CD8-positive, alpha-beta memory T cell (primary cell): ENCODE data around the gene HS3ST1. TPM values are rescaled to one million over a fixed set of nuclear protein-coding genes. Genes with fewer than 3 reads are reported as not detected.

Source experiments
- CTCF ChIA-PET: fragments of 350-600 bp; sonication (Branson Sonifier 250); formaldehyde crosslinking; loops from one replicate; lab custom pipeline; 2021; ENCODE audit warnings: antibody characterized with exemption; lab: Charles Lee
- POLR2A ChIA-PET: fragments of 350-600 bp; sonication (Branson Sonifier 250); formaldehyde crosslinking; loops from one replicate; lab custom pipeline; 2021; ENCODE audit warnings: antibody characterized with exemption; lab: Charles Lee
- DNase-seq, 5 donors: peaks; one replicate each; pipeline versions ENCODE4 v3.0.0 to v3.0.0-alpha.2; 2020 to 2022; ENCODE audit warnings: mixed read lengths in 1 of 5
- H3K27ac ChIP-seq: one replicate; pipeline ENCODE4 v1.7.0; 2013; ENCODE audit warnings: low read depth, mild to moderate bottlenecking, low read length, moderate library complexity
- H3K27me3 ChIP-seq: 2 replicates; pipeline ENCODE4 v1.7.0; 2013; ENCODE audit warnings: low read length, mild to moderate bottlenecking; ENCODE audit not compliant: insufficient read depth, poor library complexity, severe bottlenecking
- H3K36me3 ChIP-seq: 2 replicates; pipeline ENCODE4 v1.7.0; 2013; ENCODE audit warnings: mild to moderate bottlenecking, low read length, moderate library complexity; ENCODE audit not compliant: insufficient read depth
- H3K4me1 ChIP-seq: 2 replicates; pipeline ENCODE4 v1.7.0; 2013; ENCODE audit warnings: mild to moderate bottlenecking, low read length, moderate library complexity; ENCODE audit not compliant: insufficient read depth
- H3K4me3 ChIP-seq: 2 replicates; pipeline ENCODE4 v1.7.0; 2013; ENCODE audit warnings: mild to moderate bottlenecking, low read length
- H3K9me3 ChIP-seq: 2 replicates; pipeline ENCODE4 v1.7.0; 2013; ENCODE audit warnings: mild to moderate bottlenecking, low read length
- H3K27ac Mint-ChIP-seq, 8 donors: one replicate each; pipeline ENCODE4 v1.8.0; 2020 to 2021; ENCODE audit warnings: mixed read lengths in 8 of 8, mild to moderate bottlenecking in 6 of 8, inconsistent platforms in 3 of 8, moderate library complexity in 3 of 8
- H3K27me3 Mint-ChIP-seq, 2 donors: one replicate each; pipeline ENCODE4 v1.8.0; 2020 to 2021; ENCODE audit warnings: mixed read lengths in 2 of 2, mild to moderate bottlenecking in 1 of 2, moderate library complexity in 1 of 2
- H3K36me3 Mint-ChIP-seq, 3 donors: one replicate each; pipeline ENCODE4 v1.8.0; 2020 to 2021; ENCODE audit warnings: mixed read lengths in 3 of 3, inconsistent platforms in 1 of 3, mild to moderate bottlenecking in 1 of 3
- H3K4me1 Mint-ChIP-seq, 3 donors: one replicate each; pipeline ENCODE4 v1.8.0; 2020 to 2021; ENCODE audit warnings: mixed read lengths in 3 of 3, inconsistent platforms in 1 of 3, mild to moderate bottlenecking in 1 of 3
- H3K4me3 Mint-ChIP-seq, 7 donors: one replicate each; pipeline ENCODE4 v1.8.0; 2020 to 2021; ENCODE audit warnings: mixed read lengths in 7 of 7, mild to moderate bottlenecking in 6 of 7, moderate library complexity in 4 of 7, inconsistent platforms in 2 of 7
- H3K9me3 Mint-ChIP-seq, 5 donors: one replicate each; pipeline ENCODE4 v1.8.0; 2020 to 2022; ENCODE audit warnings: mixed read lengths in 5 of 5, mild to moderate bottlenecking in 3 of 5, moderate library complexity in 2 of 5, inconsistent platforms in 1 of 5
- polyA plus RNA-seq: library from polyadenylated mRNA; unstranded; fragments of 300-500 nt; fragmentation: Illumina TruSeq; gene quantifications from one replicate; pipeline ENCODE4 v1.2.3, GENCODE V29; 2021
- total RNA-seq, 2 experiments: library from RNA; stranded (reverse); gene quantifications; one replicate each; pipeline ENCODE4 v1.2.3, GENCODE V29; 2021

HS3ST1 gene
- total and polyA plus RNA-seq, 3 experiments from 2014 or later = 0.07 to 0.35 TPM; not detected in 1

DNA sequence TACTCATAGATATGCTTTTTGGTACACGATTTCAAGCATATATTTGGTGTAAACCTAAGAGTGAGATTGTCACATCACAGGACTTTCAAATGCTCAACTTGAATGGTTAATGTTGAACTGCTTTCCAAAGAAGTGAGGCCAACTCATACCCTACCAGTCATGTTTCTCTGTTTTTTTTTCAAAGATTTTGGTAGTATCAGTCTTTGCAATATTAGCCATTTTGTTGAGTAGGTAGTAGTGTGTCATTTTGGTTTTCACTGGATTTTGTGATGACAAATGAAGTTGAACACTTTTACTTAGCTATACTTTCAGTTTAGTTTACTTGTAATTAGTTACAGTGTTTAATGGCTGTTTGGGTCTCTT, 12.5 kb upstream of the HS3ST1 start:
- Histone ChIP-seq H3K27ac (no peak overlapping the region), H3K9me3 (no peaks in the 10 kb centered on the region), H3K4me3 (no peak overlapping the region), H3K4me1 (no peaks in the 10 kb centered on the region), H3K27me3 (no peaks in the 10 kb centered on the region), H3K36me3 (no peaks in the 10 kb centered on the region)
- POLR2A ChIA-PET = no interaction called here
- CTCF ChIA-PET = no interaction called here
- no peaks in the 10 kb centered on the region for H3K36me3 Mint-ChIP-seq
- H3K4me1 Mint-ChIP-seq = no peaks in the 10 kb centered on the region
- H3K4me3 Mint-ChIP-seq = no peak overlapping the region
- no peaks in the 10 kb centered on the region for H3K9me3 Mint-ChIP-seq
- no peak for DNase-seq
- H3K27ac Mint-ChIP-seq = no peak overlapping the region
- no peaks in the 10 kb centered on the region for H3K27me3 Mint-ChIP-seq

DNA sequence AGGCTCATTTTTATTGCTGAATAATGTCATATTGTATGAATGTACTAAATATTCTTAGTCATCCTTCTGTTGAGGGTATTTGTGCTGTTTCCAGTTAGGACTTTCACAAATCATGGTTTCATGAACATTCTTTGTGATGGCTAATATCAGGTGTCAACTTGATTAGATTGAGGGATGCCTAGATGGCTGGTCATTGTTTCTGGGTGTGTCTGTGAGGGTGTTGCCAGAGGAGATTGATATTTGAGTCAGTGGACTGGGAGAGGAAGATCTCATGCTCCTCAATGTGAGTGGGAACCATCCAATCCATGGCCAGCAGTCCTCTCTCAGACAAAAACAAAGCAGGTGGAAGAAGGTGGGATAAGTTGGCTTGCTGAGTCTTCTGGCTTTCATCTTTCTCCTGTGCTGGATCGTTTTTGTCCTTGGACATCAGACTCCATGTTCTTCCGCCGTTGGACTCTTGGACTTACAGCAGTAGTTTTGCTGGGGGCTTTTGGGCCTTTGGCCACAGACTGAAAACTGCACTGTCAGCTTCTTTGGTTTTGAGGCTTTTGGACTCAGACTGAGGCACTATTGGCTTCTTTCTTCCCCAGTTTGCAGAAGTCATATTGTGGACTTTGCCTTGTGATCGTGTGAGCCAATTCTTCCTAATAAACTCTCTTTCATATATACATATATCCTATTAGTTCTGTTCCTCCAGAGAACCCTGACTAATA, 11.9 kb upstream of the HS3ST1 start:
- ChIA-PET POLR2A (no interaction called here), CTCF (no interaction called here)
- Histone ChIP-seq H3K36me3 (no peaks in the 10 kb centered on the region), H3K9me3 (no peaks in the 10 kb centered on the region), H3K27me3 (no peaks in the 10 kb centered on the region), H3K4me3 (no peak overlapping the region), H3K4me1 (no peaks in the 10 kb centered on the region), H3K27ac (no peak overlapping the region)
- Mint-ChIP-seq H3K27ac (no peak overlapping the region), H3K4me1 (no peaks in the 10 kb centered on the region), H3K9me3 (no peaks in the 10 kb centered on the region), H3K27me3 (no peaks in the 10 kb centered on the region), H3K36me3 (no peaks in the 10 kb centered on the region), H3K4me3 (no peak overlapping the region)
- no peak for DNase-seq

DNA sequence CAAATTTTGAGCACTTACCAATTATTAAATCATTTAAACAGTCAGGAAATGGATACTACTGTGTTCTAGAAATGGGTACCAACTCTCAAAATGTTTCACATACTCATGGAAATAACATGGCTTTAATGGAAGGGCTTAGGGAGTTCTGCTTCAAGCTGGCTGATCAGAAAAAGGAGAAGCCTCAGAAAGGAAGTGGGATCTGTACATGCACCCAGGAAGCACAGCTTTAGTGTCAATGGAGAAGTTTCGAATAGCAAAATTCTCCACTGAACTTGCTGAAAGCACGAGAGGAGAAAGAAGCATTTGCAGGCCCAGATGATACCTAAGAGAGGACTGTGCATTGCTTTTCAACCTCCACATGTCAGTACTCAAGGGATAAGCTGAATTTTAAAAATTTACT, 11.1 kb upstream of the HS3ST1 start:
- H3K27me3 Mint-ChIP-seq = no peaks in the 10 kb centered on the region
- H3K4me1 Mint-ChIP-seq = no peaks in the 10 kb centered on the region
- ChIA-PET CTCF (no interaction called here), POLR2A (no interaction called here)
- DNase-seq = no peak
- no peak overlapping the region for H3K4me3 Mint-ChIP-seq
- H3K4me1 ChIP-seq = no peaks in the 10 kb centered on the region
- H3K36me3 ChIP-seq = no peaks in the 10 kb centered on the region
- no peaks in the 10 kb centered on the region for H3K36me3 Mint-ChIP-seq
- H3K27me3 ChIP-seq = no peaks in the 10 kb centered on the region
- peak overlapping the region in 1 of 8 donors; percentile 30 for H3K27ac Mint-ChIP-seq
- H3K9me3 ChIP-seq = no peaks in the 10 kb centered on the region
- H3K27ac ChIP-seq = no peak overlapping the region
- no peak overlapping the region for H3K4me3 ChIP-seq
- no peaks in the 10 kb centered on the region for H3K9me3 Mint-ChIP-seq

DNA sequence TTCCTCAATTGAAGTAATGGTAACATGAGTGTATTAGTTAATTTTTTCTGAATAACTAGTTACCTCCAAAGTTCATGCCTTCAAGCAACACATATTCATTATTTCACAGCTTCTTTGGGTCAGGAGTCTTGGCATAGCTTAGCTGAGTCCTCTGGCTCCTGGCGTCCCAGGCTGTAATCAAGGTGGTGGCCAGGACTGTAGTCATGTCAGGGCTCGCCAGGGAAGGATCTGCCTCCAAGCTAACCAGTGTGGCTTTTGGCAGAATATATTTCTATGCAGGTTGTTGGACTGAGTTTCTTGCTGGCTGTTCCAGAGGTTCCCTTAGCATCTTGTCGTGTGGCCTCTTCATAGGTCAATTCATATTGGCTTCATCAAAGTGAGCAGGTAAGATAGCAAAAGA, 10.0 kb upstream of the HS3ST1 start:
- H3K9me3 Mint-ChIP-seq = no peaks in the 10 kb centered on the region
- H3K27ac Mint-ChIP-seq = no peak overlapping the region
- no peaks in the 10 kb centered on the region for H3K4me1 Mint-ChIP-seq
- no peaks in the 10 kb centered on the region for H3K9me3 ChIP-seq
- H3K36me3 ChIP-seq = no peaks in the 10 kb centered on the region
- no peak overlapping the region for H3K4me3 ChIP-seq
- H3K4me3 Mint-ChIP-seq = no peak overlapping the region
- no peaks in the 10 kb centered on the region for H3K4me1 ChIP-seq
- POLR2A ChIA-PET = no interaction called here
- no peak overlapping the region for H3K27ac ChIP-seq
- H3K27me3 ChIP-seq = no peaks in the 10 kb centered on the region
- no peaks in the 10 kb centered on the region for H3K36me3 Mint-ChIP-seq
- no peaks in the 10 kb centered on the region for H3K27me3 Mint-ChIP-seq
- CTCF ChIA-PET = no interaction called here
- DNase-seq = no peak

DNA sequence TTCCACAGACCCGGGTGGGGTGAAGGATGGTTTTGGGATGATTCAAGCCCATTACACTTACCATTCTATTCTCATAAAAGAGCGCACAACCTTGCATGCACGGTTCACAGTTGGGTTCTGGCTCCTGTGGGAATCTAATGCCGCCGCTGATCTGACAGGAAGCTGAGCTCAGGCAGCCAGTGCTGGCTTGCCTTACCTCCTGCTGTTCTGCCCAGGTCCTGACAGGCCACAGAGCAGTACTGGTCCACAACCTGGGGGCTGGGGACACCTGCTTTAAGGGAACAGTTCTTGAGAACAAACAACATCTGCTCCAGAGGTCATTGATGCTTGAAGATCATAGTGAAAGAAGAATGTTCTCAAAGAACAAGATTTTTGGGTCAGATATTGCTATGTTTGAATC, 8.0 kb upstream of the HS3ST1 start:
- no peaks in the 10 kb centered on the region for H3K4me1 ChIP-seq
- H3K9me3 ChIP-seq = no peaks in the 10 kb centered on the region
- ChIA-PET POLR2A (no interaction called here), CTCF (interaction anchor here (2.0 kb wide), 1 partner anchor 12 kb away, joined by 6 read pairs; no protein-coding TSS in a partner anchor)
- no peak overlapping the region for H3K4me3 ChIP-seq
- no peaks in the 10 kb centered on the region for H3K36me3 ChIP-seq
- no peaks in the 10 kb centered on the region for H3K27me3 ChIP-seq
- Mint-ChIP-seq H3K4me3 (no peak overlapping the region), H3K4me1 (no peaks in the 10 kb centered on the region), H3K27me3 (peaks cover 4 to 10% of the 10 kb centered on the region in 2 donors), H3K36me3 (no peaks in the 10 kb centered on the region), H3K9me3 (no peaks in the 10 kb centered on the region), H3K27ac (no peak overlapping the region)
- no peak overlapping the region for H3K27ac ChIP-seq
- no peak for DNase-seq

DNA sequence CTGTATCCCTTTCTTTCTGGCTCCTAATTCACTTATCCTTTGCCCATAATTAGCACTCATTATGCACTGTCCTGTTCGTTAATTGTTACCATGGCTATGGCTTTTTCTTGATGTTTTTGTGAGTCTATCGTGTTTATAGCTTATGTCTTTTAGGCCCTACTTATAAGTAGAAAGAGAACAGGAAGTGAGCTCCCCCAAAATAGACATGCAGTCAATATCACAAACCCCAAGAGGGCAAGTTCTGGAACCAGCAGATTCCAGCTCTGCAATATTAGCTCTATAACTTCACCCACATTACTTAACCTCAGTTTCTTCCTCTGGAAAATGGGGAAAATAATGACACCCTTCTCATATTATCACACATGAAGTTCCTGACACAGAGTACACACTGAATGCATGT, 7.4 kb upstream of the HS3ST1 start:
- ChIA-PET POLR2A (no interaction called here), CTCF (interaction anchor here (1.6 to 2.0 kb wide), 2 partner anchors 10 to 12 kb away, joined by 3 to 6 read pairs; no protein-coding TSS in a partner anchor)
- no peaks in the 10 kb centered on the region for H3K27me3 ChIP-seq
- no peaks in the 10 kb centered on the region for H3K4me1 Mint-ChIP-seq
- H3K4me1 ChIP-seq = no peaks in the 10 kb centered on the region
- no peaks in the 10 kb centered on the region for H3K9me3 ChIP-seq
- H3K27me3 Mint-ChIP-seq = peaks cover 4 to 16% of the 10 kb centered on the region in 2 donors
- H3K27ac ChIP-seq = no peak overlapping the region
- DNase-seq = no peak
- H3K36me3 ChIP-seq = no peaks in the 10 kb centered on the region
- H3K36me3 Mint-ChIP-seq = no peaks in the 10 kb centered on the region
- no peak overlapping the region for H3K27ac Mint-ChIP-seq
- no peaks in the 10 kb centered on the region for H3K9me3 Mint-ChIP-seq
- H3K4me3 ChIP-seq = no peak overlapping the region
- no peak overlapping the region for H3K4me3 Mint-ChIP-seq

DNA sequence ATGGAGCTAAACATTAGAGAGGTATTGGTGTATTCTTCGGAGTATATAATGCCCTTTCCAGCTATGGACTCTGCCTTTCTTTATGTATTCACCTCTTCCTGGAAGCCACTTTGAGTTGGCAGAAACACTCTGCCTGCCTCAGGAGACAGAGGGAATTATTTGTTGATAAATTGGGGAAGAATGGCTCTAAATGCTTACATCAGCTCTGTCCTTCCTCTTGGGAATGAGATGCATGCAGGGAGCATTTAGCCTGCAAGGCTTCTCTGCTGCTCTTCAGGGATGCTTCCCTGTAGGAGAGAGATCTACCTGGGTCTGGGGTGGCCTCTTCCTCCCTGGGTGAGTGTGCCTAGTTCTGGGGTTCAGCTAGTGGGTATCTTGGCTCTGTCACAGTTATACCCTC, 6.9 kb upstream of the HS3ST1 start:
- no peaks in the 10 kb centered on the region for H3K9me3 ChIP-seq
- H3K27ac ChIP-seq = no peak overlapping the region
- H3K4me1 ChIP-seq = no peaks in the 10 kb centered on the region
- DNase-seq = no peak
- no peaks in the 10 kb centered on the region for H3K36me3 Mint-ChIP-seq
- ChIA-PET CTCF (interaction anchor here (1.6 to 2.0 kb wide), 2 partner anchors 9 to 11 kb away, joined by 3 to 6 read pairs; no protein-coding TSS in a partner anchor), POLR2A (no interaction called here)
- no peaks in the 10 kb centered on the region for H3K27me3 ChIP-seq
- H3K36me3 ChIP-seq = no peaks in the 10 kb centered on the region
- H3K4me1 Mint-ChIP-seq = no peaks in the 10 kb centered on the region
- H3K4me3 Mint-ChIP-seq = no peak overlapping the region
- peaks cover 7 to 22% of the 10 kb centered on the region in 2 donors for H3K27me3 Mint-ChIP-seq
- no peak overlapping the region for H3K27ac Mint-ChIP-seq
- no peak overlapping the region for H3K4me3 ChIP-seq
- no peaks in the 10 kb centered on the region for H3K9me3 Mint-ChIP-seq

DNA sequence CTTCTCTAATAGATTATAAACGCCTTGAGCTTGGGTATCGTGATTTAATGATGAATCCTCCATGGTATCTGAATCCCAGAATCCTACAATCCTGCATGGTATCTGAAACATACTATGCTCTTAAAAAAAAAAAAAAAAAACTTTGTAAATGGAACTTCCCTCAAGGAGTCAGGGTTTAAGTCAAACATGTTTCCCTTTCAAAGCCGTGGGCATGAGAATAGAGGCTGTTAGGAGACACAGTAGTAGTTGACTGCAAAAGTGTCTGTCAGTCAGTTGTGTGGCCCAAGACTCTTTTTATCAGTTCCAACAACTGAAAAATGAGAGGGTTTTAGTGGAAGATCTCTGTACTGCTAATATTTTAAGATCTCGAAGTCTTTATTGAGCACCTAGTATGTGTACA, 2.4 kb upstream of the HS3ST1 start:
- CTCF ChIA-PET = no interaction called here
- H3K27ac Mint-ChIP-seq = no peak overlapping the region
- POLR2A ChIA-PET = no interaction called here
- no peaks in the 10 kb centered on the region for H3K9me3 Mint-ChIP-seq
- peaks cover 31 to 57% of the 10 kb centered on the region in 2 donors for H3K27me3 Mint-ChIP-seq
- H3K4me3 ChIP-seq = no peak overlapping the region
- H3K4me1 ChIP-seq = peaks cover 8% of the 10 kb centered on the region
- no peaks in the 10 kb centered on the region for H3K36me3 Mint-ChIP-seq
- H3K9me3 ChIP-seq = no peaks in the 10 kb centered on the region
- H3K4me1 Mint-ChIP-seq = peaks cover 12 to 26% (median 16%) of the 10 kb centered on the region in 3 donors
- H3K27ac ChIP-seq = no peak overlapping the region
- H3K36me3 ChIP-seq = no peaks in the 10 kb centered on the region
- peaks cover 10% of the 10 kb centered on the region for H3K27me3 ChIP-seq
- DNase-seq = no peak
- H3K4me3 Mint-ChIP-seq = no peak overlapping the region
